ENCODE results near the gene ERC1. TPM values are rescaled to one million over a fixed set of nuclear protein-coding genes. Genes with fewer than 3 reads are reported as not detected.

ERC1 gene
- total RNA-seq: 46.6 TPM
- long read RNA-seq, partial matches to known transcripts: 2 of 25 reads
- long read RNA-seq, other reads (novel, unspliced or antisense): 23 of 25 reads

- intact Hi-C loops (cut with DNase I): loop anchor here (10.0 kb wide), 1 partner anchor 104 kb away; no protein-coding TSS in a partner anchor
- DNase-seq (peak; percentile 94), ATAC-seq (ENCODE audit: poor library complexity) (peak; percentile 96)
Measured at GRCh38 chr12:990661-991349, at the start of gene ERC1. ERC1 (plus strand) TSS chr12:991223; CDS start chr12:1027904, 36,681 bp downstream.

- DNase-seq: no peak
- peak; percentile 87 for ATAC-seq (ENCODE audit: poor library complexity)
- intact Hi-C loops (cut with DNase I): no loop called here
Measured at GRCh38 chr12:943051-943450, 48.0 kb upstream of the ERC1 start.

GRCh38 chr12:944211-944610, 46.8 kb upstream of the ERC1 start:
- ATAC-seq (ENCODE audit: poor library complexity): no peak
- intact Hi-C loops (cut with DNase I): no loop called here
- no peak for DNase-seq

GRCh38 chr12:946212-946611, 44.8 kb upstream of the ERC1 start:
- ATAC-seq (ENCODE audit: poor library complexity) (no peak), DNase-seq (no peak)
- intact Hi-C loops (cut with DNase I): no loop called here

- no peak for ATAC-seq (ENCODE audit: poor library complexity)
- intact Hi-C loops (cut with DNase I): no loop called here
Measured at GRCh38 chr12:946631-947030, 44.4 kb upstream of the ERC1 start.

GRCh38 chr12:948238-948637, 42.8 kb upstream of the ERC1 start:
- no peak for ATAC-seq (ENCODE audit: poor library complexity)
- DNase-seq: no peak
- intact Hi-C loops (cut with DNase I): no loop called here

More at GRCh38 chr12:946631-947030, 44.4 kb upstream of the ERC1 start:
- DNase-seq: no peak

GRCh38 chr12:949453-950191, 41.4 kb upstream of the ERC1 start, which contains the start of gene RAD52:
RAD52 (minus strand) TSS chr12:949694; CDS start chr12:933058, 16,636 bp downstream.
- DNase-seq: peak; percentile 99
- ATAC-seq (ENCODE audit: poor library complexity): peak; percentile 96
- intact Hi-C loops (cut with DNase I): loop anchor here (2.0 to 5.0 kb wide), 2 partner anchors 25 to 382 kb away; no protein-coding TSS in a partner anchor

- no peak for DNase-seq
- intact Hi-C loops (cut with DNase I): loop anchor here (2.0 to 5.0 kb wide), 2 partner anchors 24 to 384 kb away; no protein-coding TSS in a partner anchor
- ATAC-seq (ENCODE audit: poor library complexity): no peak
Measured at GRCh38 chr12:951176-951575, 39.8 kb upstream of the ERC1 start.

GRCh38 chr12:953776-954175, 37.2 kb upstream of the ERC1 start:
- intact Hi-C loops (cut with DNase I): loop anchor here (5.0 kb wide), 1 partner anchor 386 kb away; no protein-coding TSS in a partner anchor
- no peak for DNase-seq
- no peak for ATAC-seq (ENCODE audit: poor library complexity)

- intact Hi-C loops (cut with DNase I): loop anchor here (5.0 kb wide), 1 partner anchor 387 kb away; no protein-coding TSS in a partner anchor
- no peak for ATAC-seq (ENCODE audit: poor library complexity)
Measured at GRCh38 chr12:954741-955140, 36.3 kb upstream of the ERC1 start.

GRCh38 chr12:955939-956338, 35.1 kb upstream of the ERC1 start:
- ATAC-seq (ENCODE audit: poor library complexity) (no peak), DNase-seq (no peak)
- intact Hi-C loops (cut with DNase I): no loop called here

More at GRCh38 chr12:954741-955140, 36.3 kb upstream of the ERC1 start:
- no peak for DNase-seq

GRCh38 chr12:958588-959123, 32.4 kb upstream of the ERC1 start:
- DNase-seq: no peak
- intact Hi-C loops (cut with DNase I): no loop called here
- ATAC-seq (ENCODE audit: poor library complexity): no peak

- intact Hi-C loops (cut with DNase I): no loop called here
- ATAC-seq (ENCODE audit: poor library complexity) (no peak), DNase-seq (no peak)
Measured at GRCh38 chr12:966724-967123, 24.3 kb upstream of the ERC1 start.

- ATAC-seq (ENCODE audit: poor library complexity) (no peak), DNase-seq (no peak)
- intact Hi-C loops (cut with DNase I): no loop called here
Measured at GRCh38 chr12:967641-968040, 23.4 kb upstream of the ERC1 start.

GRCh38 chr12:968545-968944, 22.5 kb upstream of the ERC1 start:
- no peak for ATAC-seq (ENCODE audit: poor library complexity)
- no peak for DNase-seq
- intact Hi-C loops (cut with DNase I): no loop called here

GRCh38 chr12:969821-970220, 21.2 kb upstream of the ERC1 start:
- DNase-seq: no peak
- no peak for ATAC-seq (ENCODE audit: poor library complexity)
- intact Hi-C loops (cut with DNase I): no loop called here

GRCh38 chr12:971991-972390, 19.0 kb upstream of the ERC1 start:
- no peak for DNase-seq
- intact Hi-C loops (cut with DNase I): no loop called here
- no peak for ATAC-seq (ENCODE audit: poor library complexity)

- ATAC-seq (ENCODE audit: poor library complexity) (no peak), DNase-seq (no peak)
- intact Hi-C loops (cut with DNase I): loop anchor here (2.0 kb wide), 1 partner anchor 24 kb away; no protein-coding TSS in a partner anchor
Measured at GRCh38 chr12:974271-974862, 16.7 kb upstream of the ERC1 start.

GRCh38 chr12:976644-977043, 14.4 kb upstream of the ERC1 start:
- DNase-seq: no peak
- intact Hi-C loops (cut with DNase I): no loop called here
- ATAC-seq (ENCODE audit: poor library complexity): no peak

Data from Right ventricle myocardium superior (tissue), 1 donor.